ENCODE data around the gene KLHL14. TPM values are rescaled to one million over a fixed set of nuclear protein-coding genes. Genes with fewer than 3 reads are reported as not detected.
"Not testable (repeated sequence)": the region's sequence is repeated elsewhere in the genome, so short reads cannot be mapped to it uniquely, and the experiment has no call there.

The KLHL14 gene
- total RNA-seq, 1 donor from 2014 or later, result not detected

GRCh38 chr18:32661486-32662299 is 111.1 kb downstream of the KLHL14 start:
- Mint-ChIP-seq H3K27me3 (ENCODE audit: low read depth) (peaks cover 3% of the 10 kb centered on the region), H3K27ac (ENCODE audit: unreplicated experiment) (no peak overlapping the region), H3K4me1 (ENCODE audit: low read depth) (peaks cover 13% of the 10 kb centered on the region), H3K9me3 (ENCODE audit: low read depth) (peaks cover 12% of the 10 kb centered on the region), H3K4me3 (ENCODE audit: unreplicated experiment) (no peak overlapping the region), H3K36me3 (ENCODE audit: low read depth) (no peaks in the 10 kb centered on the region)
- no peak for TF ChIP-seq CTCF (IDR thresholded peaks at IDR 0.05)
- no peak for DNase-seq (ENCODE audit: low spot score)

- H3K4me1 Mint-ChIP-seq (ENCODE audit: low read depth); H3K9me3 Mint-ChIP-seq (ENCODE audit: low read depth); H3K27me3 Mint-ChIP-seq (ENCODE audit: low read depth); DNase-seq (ENCODE audit: low spot score); H3K27ac Mint-ChIP-seq (ENCODE audit: unreplicated experiment); H3K4me3 Mint-ChIP-seq (ENCODE audit: unreplicated experiment); H3K36me3 Mint-ChIP-seq (ENCODE audit: low read depth): not testable (repeated sequence)
These were observed 118.3 kb downstream of the KLHL14 start for GRCh38 chr18:32654507-32654906.

- DNase-seq (ENCODE audit: low spot score); H3K4me1 Mint-ChIP-seq (ENCODE audit: low read depth); H3K4me3 Mint-ChIP-seq (ENCODE audit: unreplicated experiment); H3K9me3 Mint-ChIP-seq (ENCODE audit: low read depth); H3K27ac Mint-ChIP-seq (ENCODE audit: unreplicated experiment); H3K36me3 Mint-ChIP-seq (ENCODE audit: low read depth): not testable (repeated sequence)
- H3K27me3 Mint-ChIP-seq (ENCODE audit: low read depth), result peaks cover 16% of the 10 kb centered on the region
These were observed 135.2 kb downstream of the KLHL14 start for GRCh38 chr18:32637659-32638058.

GRCh38 chr18:32637226-32637625 is 135.6 kb downstream of the KLHL14 start:
- Mint-ChIP-seq H3K27me3 (ENCODE audit: low read depth) (peaks cover 16% of the 10 kb centered on the region), H3K27ac (ENCODE audit: unreplicated experiment) (no peak overlapping the region), H3K4me1 (ENCODE audit: low read depth) (no peaks in the 10 kb centered on the region), H3K36me3 (ENCODE audit: low read depth) (no peaks in the 10 kb centered on the region), H3K9me3 (ENCODE audit: low read depth) (no peaks in the 10 kb centered on the region), H3K4me3 (ENCODE audit: unreplicated experiment) (no peak overlapping the region)
- TF ChIP-seq CTCF (IDR thresholded peaks at IDR 0.05), result no peak
- no peak for DNase-seq (ENCODE audit: low spot score)

- H3K36me3 Mint-ChIP-seq (ENCODE audit: low read depth), result no peaks in the 10 kb centered on the region
- no peak for TF ChIP-seq CTCF (IDR thresholded peaks at IDR 0.05)
- peaks cover 14% of the 10 kb centered on the region for H3K27me3 Mint-ChIP-seq (ENCODE audit: low read depth)
- no peak overlapping the region for H3K4me3 Mint-ChIP-seq (ENCODE audit: unreplicated experiment)
- H3K4me1 Mint-ChIP-seq (ENCODE audit: low read depth), result peaks cover 4% of the 10 kb centered on the region
- no peak overlapping the region for H3K27ac Mint-ChIP-seq (ENCODE audit: unreplicated experiment)
- DNase-seq (ENCODE audit: low spot score), result no peak
- no peaks in the 10 kb centered on the region for H3K9me3 Mint-ChIP-seq (ENCODE audit: low read depth)
These were observed 137.9 kb downstream of the KLHL14 start for GRCh38 chr18:32634876-32635431.

- DNase-seq (ENCODE audit: low spot score), result no peak
- Mint-ChIP-seq H3K27ac (ENCODE audit: unreplicated experiment) (no peak overlapping the region), H3K9me3 (ENCODE audit: low read depth) (no peaks in the 10 kb centered on the region), H3K36me3 (ENCODE audit: low read depth) (no peaks in the 10 kb centered on the region), H3K4me1 (ENCODE audit: low read depth) (peaks cover 4% of the 10 kb centered on the region), H3K27me3 (ENCODE audit: low read depth) (peaks cover 11% of the 10 kb centered on the region), H3K4me3 (ENCODE audit: unreplicated experiment) (no peak overlapping the region)
- TF ChIP-seq CTCF (IDR thresholded peaks at IDR 0.05), result no peak
These were observed 142.7 kb downstream of the KLHL14 start for GRCh38 chr18:32629981-32630700.

All from chondrocyte (in vitro differentiated cells).